GM10847 (cell line): ENCODE measurements around the gene HEATR1.

Experiments
- POLR2A ChIP-seq: IDR thresholded peaks from 2 replicates; pipeline ENCODE4 v1.6.1; 2011; ENCODE audit not compliant: insufficient read length; ENCODE audit errors: extremely low read depth

HEATR1 gene

DNA sequence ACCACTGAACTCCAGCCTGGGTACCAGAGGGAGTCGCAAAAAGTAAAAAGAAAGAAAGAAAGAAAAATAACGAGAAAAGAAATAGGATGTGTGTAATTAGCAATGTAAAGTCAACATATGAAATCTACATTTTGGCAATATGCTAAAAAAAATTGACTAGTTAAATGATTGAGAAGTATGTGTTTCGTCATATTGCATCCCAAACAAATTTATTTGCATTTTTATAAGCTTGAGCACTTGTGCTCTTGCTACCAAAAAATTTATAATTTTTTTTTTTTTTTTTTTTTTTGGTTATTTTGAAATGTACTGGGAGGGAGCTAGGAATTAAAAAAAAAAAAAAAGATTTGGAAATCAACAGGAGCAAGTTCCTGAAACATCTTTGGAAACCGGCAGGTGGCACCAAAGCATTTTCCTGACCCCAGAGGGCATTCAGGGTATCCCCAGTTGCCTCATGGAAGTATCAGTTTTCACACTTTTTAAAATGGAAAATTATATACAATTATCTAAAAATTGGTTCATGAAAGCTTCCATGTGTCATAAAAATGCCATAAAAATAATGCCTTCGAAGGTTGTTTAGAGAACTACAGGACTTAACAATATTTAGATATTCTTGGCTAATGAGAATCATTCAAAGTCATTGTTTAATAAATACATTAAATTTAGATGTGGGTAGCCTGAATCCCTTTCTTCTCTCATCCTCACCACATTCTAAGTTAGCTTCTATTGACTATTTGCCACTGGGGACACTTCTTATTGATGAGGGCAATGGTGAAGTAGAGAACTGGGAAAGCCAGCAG lies 4.8 kb upstream of the HEATR1 start:
- no peak for TF ChIP-seq POLR2A

DNA sequence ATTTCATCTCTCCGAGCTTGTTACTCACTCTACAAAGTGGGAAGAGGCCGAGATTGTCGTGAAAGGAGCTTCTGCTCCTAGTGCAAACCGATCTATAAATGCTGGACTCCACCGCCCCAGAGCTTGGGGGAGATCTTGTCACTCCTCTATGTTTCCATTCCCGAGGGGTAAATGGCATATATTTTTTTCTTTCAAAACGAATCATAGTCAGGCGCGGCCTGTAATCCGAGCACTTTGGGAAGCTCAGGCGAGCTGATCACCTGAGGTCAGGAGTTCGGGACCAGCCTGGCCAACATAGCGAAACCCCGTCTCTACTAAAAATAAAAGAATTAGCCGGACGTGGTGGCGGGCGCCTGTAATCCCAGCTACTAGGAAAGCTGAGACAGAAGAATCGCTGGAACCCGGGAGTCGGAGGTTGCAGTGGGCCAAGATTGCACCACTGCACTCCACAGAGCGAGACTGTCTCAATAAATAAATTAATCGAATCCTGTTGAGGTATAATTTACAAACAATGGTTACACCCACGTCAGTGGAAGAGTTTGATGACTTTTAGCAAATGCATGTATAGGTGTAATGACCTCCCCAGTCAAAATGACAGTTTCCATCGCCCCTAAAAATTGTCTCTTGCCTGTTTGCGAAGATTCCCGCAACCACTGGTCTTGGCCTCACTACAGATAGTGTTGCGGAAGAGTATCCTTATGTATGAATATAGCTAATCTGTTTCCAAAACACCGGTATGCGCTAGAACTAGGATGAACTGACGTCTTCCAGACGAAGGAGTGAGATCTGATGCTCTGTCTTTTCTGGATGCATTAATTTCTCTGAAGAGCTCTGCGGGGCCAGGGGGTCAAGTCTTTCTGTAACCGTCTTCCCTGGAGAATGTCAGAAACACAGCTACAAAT lies 840 bp upstream of the HEATR1 start:
- TF ChIP-seq POLR2A = no peak

- TF ChIP-seq POLR2A = no peak
Observed at GRCh38 chr1:236602171-236602570, 2.1 kb downstream of the HEATR1 start.

GRCh38 chr1:236590553-236591150 lies 13.7 kb downstream of the HEATR1 start:
- TF ChIP-seq POLR2A = no peak

DNA sequence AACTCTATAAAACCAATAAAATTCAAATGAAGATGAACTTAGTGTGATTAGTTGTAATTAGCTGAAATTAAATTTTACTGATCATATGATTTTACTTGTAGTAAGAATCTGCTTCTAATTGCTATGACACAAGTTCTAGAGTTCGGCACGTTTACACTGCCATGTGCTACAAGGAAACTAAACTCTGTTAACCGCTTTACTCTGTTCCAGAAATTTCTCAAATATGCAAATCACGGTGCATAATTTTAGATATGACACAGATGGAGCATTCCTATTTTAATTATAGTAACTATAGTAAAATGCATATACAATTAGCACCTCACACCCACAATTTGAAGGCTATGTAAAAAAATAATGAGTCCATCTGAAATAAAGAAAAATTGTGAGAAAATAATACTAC lies 14.8 kb downstream of the HEATR1 start:
- TF ChIP-seq POLR2A = no peak

GRCh38 chr1:236581528-236581927 lies 22.8 kb downstream of the HEATR1 start:
- no peak for TF ChIP-seq POLR2A

DNA sequence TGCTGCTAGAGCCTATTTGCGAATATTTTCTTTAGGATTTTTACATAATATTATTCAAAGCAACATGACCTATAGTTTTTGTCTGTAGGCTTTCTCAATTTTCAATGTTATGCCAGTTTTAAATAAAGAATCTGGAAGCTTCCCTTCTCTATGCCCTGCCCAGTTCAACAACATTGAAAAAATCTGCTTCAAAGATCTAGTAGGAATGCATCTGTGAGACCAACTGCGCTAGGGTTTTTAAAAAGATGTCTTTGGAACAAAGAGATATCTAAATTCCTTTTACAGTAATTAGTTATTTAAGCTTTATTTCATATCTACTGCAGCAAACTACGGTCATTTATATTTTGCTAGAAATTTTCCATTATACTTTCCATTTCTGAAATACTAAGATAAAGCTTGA lies 25.7 kb downstream of the HEATR1 start:
- TF ChIP-seq POLR2A = no peak

DNA sequence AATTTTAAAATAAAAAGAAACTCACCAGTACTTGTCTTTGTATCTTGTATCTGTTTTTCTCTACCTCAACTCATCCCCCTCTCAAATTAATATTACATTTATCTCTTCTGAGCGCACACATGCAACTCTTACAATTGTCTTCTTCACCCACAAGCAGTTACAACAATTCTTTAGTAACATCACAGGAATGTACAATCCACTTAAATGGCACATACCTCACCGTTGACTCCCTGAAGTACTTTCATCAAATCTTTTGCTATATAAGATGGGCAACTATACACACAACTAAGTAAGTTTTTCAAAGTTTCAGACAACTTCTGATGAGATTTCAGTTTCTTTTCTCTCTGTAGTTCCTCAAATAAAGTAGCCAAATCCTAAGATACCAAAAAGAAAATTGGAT lies 28.3 kb downstream of the HEATR1 start:
- no peak for TF ChIP-seq POLR2A

DNA sequence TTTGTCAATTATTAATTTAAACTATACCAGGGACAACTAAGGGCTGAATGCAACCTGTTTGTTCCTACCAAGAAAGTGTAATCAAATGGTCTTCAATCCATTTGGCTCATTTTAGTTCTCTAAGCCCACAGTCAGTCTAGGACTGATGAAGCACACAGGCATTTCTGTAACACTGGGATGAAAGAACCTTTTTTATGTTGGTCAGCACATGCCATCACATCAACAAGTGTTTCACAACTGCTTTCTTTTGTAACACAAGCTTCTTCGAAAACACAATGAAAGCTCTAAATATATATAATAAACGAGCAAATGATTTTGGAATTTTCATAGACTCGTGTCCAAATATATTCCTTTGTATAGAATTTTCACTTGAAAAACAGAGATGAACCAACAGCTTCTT lies 28.8 kb downstream of the HEATR1 start:
- no peak for TF ChIP-seq POLR2A

GRCh38 chr1:236568285-236568894 lies 35.9 kb downstream of the HEATR1 start:
- TF ChIP-seq POLR2A = no peak

DNA sequence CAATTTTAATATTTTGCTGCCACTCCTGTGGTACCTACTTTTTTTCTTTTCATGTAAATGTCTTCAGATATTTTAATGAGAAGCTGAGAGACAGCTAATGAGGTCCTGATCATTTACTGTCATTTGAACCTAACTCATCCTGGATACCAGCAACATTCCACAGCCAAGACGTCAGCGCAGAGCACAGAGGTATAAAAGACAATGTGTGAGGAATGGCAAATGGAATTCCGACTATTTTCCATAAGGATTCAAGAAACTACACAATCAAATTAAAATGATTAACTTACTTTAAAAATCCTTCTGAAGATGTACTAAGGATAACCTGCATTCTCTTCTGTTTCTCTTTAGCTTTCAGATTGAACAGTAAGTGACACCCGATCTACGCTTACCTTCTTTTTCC lies 38.8 kb downstream of the HEATR1 start:
- no peak for TF ChIP-seq POLR2A

- no peak for TF ChIP-seq POLR2A
Observed at GRCh38 chr1:236561976-236562375, 42.3 kb downstream of the HEATR1 start.

- no peak for TF ChIP-seq POLR2A
Observed at GRCh38 chr1:236560213-236560771, 44.0 kb downstream of the HEATR1 start.

DNA sequence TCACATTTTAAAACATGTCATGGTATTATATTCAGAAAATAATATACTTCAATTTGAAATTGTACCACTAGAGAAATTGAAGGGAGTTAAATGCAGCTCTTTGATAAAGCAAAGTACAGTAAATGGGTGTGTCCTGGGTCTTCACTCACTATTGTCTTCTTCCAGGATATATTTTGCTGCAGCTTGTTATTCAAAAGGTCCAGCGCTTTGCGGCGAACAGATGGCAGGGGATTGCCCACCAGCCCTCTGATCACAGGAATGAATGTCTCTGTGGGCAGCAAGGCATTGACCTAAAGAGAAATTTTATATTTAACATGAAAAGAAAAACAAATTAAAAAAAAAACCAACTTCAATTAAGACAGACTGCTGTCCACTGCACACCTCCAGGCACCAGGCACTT lies 45.5 kb downstream of the HEATR1 start:
- no peak for TF ChIP-seq POLR2A

- TF ChIP-seq POLR2A = no peak
Observed at GRCh38 chr1:236558081-236558480, 46.2 kb downstream of the HEATR1 start.
